Endodermal cell (in vitro differentiated cells): ENCODE results near the gene ABCA4. TPM values are rescaled to one million over a fixed set of nuclear protein-coding genes. Genes with fewer than 3 reads are reported as not detected.

Experiments used
- DNase-seq: peaks from one replicate; pipeline ENCODE4 v3.0.0-alpha.2; 2017
- H3K27ac ChIP-seq: 2 replicates; pipeline ENCODE4 v1.5.1; 2013; ENCODE audit warnings: mild to moderate bottlenecking, low read depth, low read length, moderate library complexity
- H3K27me3 ChIP-seq: 2 replicates; pipeline ENCODE4 v1.6.1; 2013; ENCODE audit warnings: mild to moderate bottlenecking, low read length, moderate library complexity; ENCODE audit not compliant: insufficient read depth, control insufficient read depth, poor library complexity, severe bottlenecking
- H3K36me3 ChIP-seq: 2 replicates; pipeline ENCODE4 v1.7.0; 2013; ENCODE audit warnings: mild to moderate bottlenecking, low read length, moderate library complexity; ENCODE audit not compliant: control insufficient read depth, insufficient read depth
- H3K4me1 ChIP-seq: one replicate; pipeline ENCODE4 v1.7.0; 2013; ENCODE audit warnings: low read length; ENCODE audit not compliant: control insufficient read depth, insufficient read depth
- H3K4me3 ChIP-seq: 2 replicates; pipeline ENCODE4 v1.5.1; 2013; ENCODE audit warnings: mild to moderate bottlenecking, low read length, moderate library complexity
- H3K9ac ChIP-seq: 2 replicates; pipeline ENCODE4 v1.6.1; 2013; ENCODE audit warnings: mild to moderate bottlenecking, low read length, moderate library complexity; ENCODE audit not compliant: poor library complexity, severe bottlenecking; ENCODE audit errors: extremely low read depth
- H3K9me3 ChIP-seq: 2 replicates; pipeline ENCODE4 v1.6.1; 2013; ENCODE audit warnings: mild to moderate bottlenecking, low read length, moderate library complexity; ENCODE audit not compliant: control insufficient read depth
- H3K27ac Mint-ChIP-seq: 2 replicates; pipeline ENCODE4 v1.8.0; 2020; ENCODE audit warnings: mixed read lengths
- H3K27me3 Mint-ChIP-seq: 2 replicates; pipeline ENCODE4 v1.8.0; 2021; ENCODE audit warnings: mild to moderate bottlenecking, mixed read lengths; ENCODE audit not compliant: insufficient read depth
- H3K36me3 Mint-ChIP-seq: 2 replicates; pipeline ENCODE4 v1.8.0; 2020; ENCODE audit warnings: low read depth, mixed read lengths
- H3K4me1 Mint-ChIP-seq: 2 replicates; pipeline ENCODE4 v1.8.0; 2020; ENCODE audit warnings: mixed read lengths
- H3K4me3 Mint-ChIP-seq: 2 replicates; pipeline ENCODE4 v1.8.0; 2020; ENCODE audit warnings: mild to moderate bottlenecking, moderate library complexity, mixed read lengths
- H3K9me3 Mint-ChIP-seq: 2 replicates; pipeline ENCODE4 v1.8.0; 2020; ENCODE audit warnings: mild to moderate bottlenecking, mixed read lengths
- CTCF ChIP-seq: fragments of 200-600 bp; sonication (generic); conservative IDR thresholded peaks from 2 replicates; pipeline ENCODE4 v1.5.0; 2021; ENCODE audit warnings: antibody characterized with exemption, mild to moderate bottlenecking
- WGBS, 2 experiments: methylation state at CpG; one replicate each; pipeline versions ENCODE4 v1.1.5 to v1.1.7; 2013; ENCODE audit warnings: missing lambda C conversion rate in 2 of 2, mixed read lengths in 1 of 2; ENCODE audit not compliant: insufficient coverage in 1 of 2, insufficient read length in 1 of 2; 5-methylcytosine and 5-hydroxymethylcytosine counted together
- total RNA-seq, 2 donors: library from RNA; stranded (reverse); fragmentation: NEBNext Ultra II Directional in 1 of 2; extraction: Animal tissue kit (Norgen Biotek cat#: 25700) in 1 of 2; gene quantifications; 2 replicates in 1 of 2; 3 replicates in 1 of 2; pipeline ENCODE4 v1.2.1, GENCODE V29; 2021

ABCA4 gene
- total RNA-seq, 2 donors from 2014 or later, result 1.6 to 1.7 TPM

GRCh38 chr1:94061513-94062443, 59.2 kb downstream of the ABCA4 start:
- H3K27me3 Mint-ChIP-seq, result no peaks in the 10 kb centered on the region
- Histone ChIP-seq H3K4me1 (peaks cover 6% of the 10 kb centered on the region), H3K27ac (no peak overlapping the region), H3K4me3 (no peak overlapping the region), H3K9me3 (no peaks in the 10 kb centered on the region), H3K36me3 (no peaks in the 10 kb centered on the region), H3K27me3 (no peaks in the 10 kb centered on the region), H3K9ac (no peak overlapping the region)
- no peak overlapping the region for H3K4me3 Mint-ChIP-seq
- peak; percentile 91 for TF ChIP-seq CTCF
- peak; percentile 92 for DNase-seq
- H3K27ac Mint-ChIP-seq, result no peak overlapping the region
- H3K36me3 Mint-ChIP-seq, result no peaks in the 10 kb centered on the region
- peaks cover 50% of the 10 kb centered on the region for H3K4me1 Mint-ChIP-seq
- WGBS, 2 experiments, result 21 to 47% methylated on average over 2 to 5 of the region's 5 CpGs
- H3K9me3 Mint-ChIP-seq, result no peaks in the 10 kb centered on the region

- H3K9me3 ChIP-seq, result no peaks in the 10 kb centered on the region
- peaks cover 59% of the 10 kb centered on the region for H3K4me1 Mint-ChIP-seq
- H3K4me1 ChIP-seq, result peaks cover 9% of the 10 kb centered on the region
- no peak for DNase-seq
- 86 to 94% methylated on average over 1 to 2 of the region's 2 CpGs for WGBS, 2 experiments
- H3K27ac ChIP-seq, result no peak overlapping the region
- H3K4me3 Mint-ChIP-seq, result no peak overlapping the region
- no peaks in the 10 kb centered on the region for H3K27me3 ChIP-seq
- H3K9me3 Mint-ChIP-seq, result no peaks in the 10 kb centered on the region
- H3K27ac Mint-ChIP-seq, result no peak overlapping the region
- no peaks in the 10 kb centered on the region for H3K36me3 Mint-ChIP-seq
- H3K4me3 ChIP-seq, result no peak overlapping the region
- H3K36me3 ChIP-seq, result no peaks in the 10 kb centered on the region
- TF ChIP-seq CTCF, result no peak
- H3K27me3 Mint-ChIP-seq, result no peaks in the 10 kb centered on the region
- no peak overlapping the region for H3K9ac ChIP-seq
Measured at GRCh38 chr1:94060720-94061119, 60.2 kb downstream of the ABCA4 start.

GRCh38 chr1:94058766-94059165, 62.2 kb downstream of the ABCA4 start:
- no peak for TF ChIP-seq CTCF
- Histone ChIP-seq H3K4me1 (peaks cover 14% of the 10 kb centered on the region), H3K36me3 (no peaks in the 10 kb centered on the region), H3K9ac (no peak overlapping the region), H3K27ac (no peak overlapping the region), H3K4me3 (no peak overlapping the region), H3K9me3 (no peaks in the 10 kb centered on the region), H3K27me3 (no peaks in the 10 kb centered on the region)
- H3K27me3 Mint-ChIP-seq, result no peaks in the 10 kb centered on the region
- H3K9me3 Mint-ChIP-seq, result no peaks in the 10 kb centered on the region
- no peak for DNase-seq
- H3K27ac Mint-ChIP-seq, result peak overlapping the region; percentile 20
- H3K36me3 Mint-ChIP-seq, result no peaks in the 10 kb centered on the region
- WGBS, 2 experiments, result 90 to 94% methylated on average over 2 to 3 of the region's 3 CpGs
- no peak overlapping the region for H3K4me3 Mint-ChIP-seq
- peaks cover 71% of the 10 kb centered on the region for H3K4me1 Mint-ChIP-seq
